ENCODE results near the gene ERMP1. TPM values are rescaled to one million over a fixed set of nuclear protein-coding genes. Genes with fewer than 3 reads are reported as not detected.

ERMP1 gene
- total and polyA plus RNA-seq, 2 of the 8 experiments (the other 6 are each of a cell fraction or from before 2014, with no cell fraction given) = 12.8 to 16.7 TPM

- TF ChIP-seq JUN (IDR thresholded peaks at IDR 0.05; ENCODE audit: low read depth, low read length) = no peak
- no peak; the same call in 1 of the 2 replicates for TF ChIP-seq USF2 (IDR thresholded peaks at IDR 0.05; ENCODE audit: low read length)
- TF ChIP-seq CTCF (IDR thresholded peaks at IDR 0.05; ENCODE audit: control extremely low read depth in 1 of 3, insufficient read depth in 1 of 3, low read depth in 1 of 3, low read length in 3 of 3) = peak; percentile 74 to 86 (median 85)
- no peak for TF ChIP-seq FOSL1 (IDR thresholded peaks at IDR 0.05; ENCODE audit: insufficient read depth, low read depth, low read length)
- no peak for TF ChIP-seq BACH1 (IDR thresholded peaks at IDR 0.05; ENCODE audit: low read length)
- peak in 1 of 2 experiments; percentile 95; a peak in 2 of 3 replicates for TF ChIP-seq EP300 (IDR thresholded peaks at IDR 0.05; ENCODE audit: borderline replicate concordance in 1 of 2, low read depth in 2 of 2, low read length in 2 of 2)
- TF ChIP-seq POLR2A (IDR thresholded peaks at IDR 0.05; ENCODE audit: control extremely low read depth in 1 of 2, low read depth in 2 of 2, low read length in 2 of 2) = peak; percentile 62 to 65
- TF ChIP-seq YY1 (IDR thresholded peaks at IDR 0.05; ENCODE audit: low read depth, low read length) = 0 out of 2 replicates have a peak, but pooled peaks have one; percentile 31
- peak; percentile 77 for TF ChIP-seq MAX (IDR thresholded peaks at IDR 0.05)
- no peak for TF ChIP-seq SP1 (IDR thresholded peaks at IDR 0.05; ENCODE audit: low read depth, low read length)
- TF ChIP-seq GABPA (IDR thresholded peaks at IDR 0.05; ENCODE audit: borderline replicate concordance, insufficient read depth, low read length) = peak; percentile 21; the same call in 1 of the 2 replicates
- peak; percentile 23 for TF ChIP-seq POLR2AphosphoS5 (IDR thresholded peaks at IDR 0.05; ENCODE audit: low read depth, low read length)
- no peak for TF ChIP-seq EGR1 (IDR thresholded peaks at IDR 0.05; ENCODE audit: borderline replicate concordance, low read depth, low read length)
- TF ChIP-seq SRF (IDR thresholded peaks at IDR 0.05; ENCODE audit: low read depth, low read length) = no peak
- no peak for TF ChIP-seq SAP30 (IDR thresholded peaks at IDR 0.05; ENCODE audit: insufficient read depth, insufficient replicate concordance, low read length)
- no peak for TF ChIP-seq CEBPB (IDR thresholded peaks at IDR 0.05; ENCODE audit: low read depth, low read length)
- TF ChIP-seq E2F6 (IDR thresholded peaks at IDR 0.05) = peak; percentile 86
- no peak for TF ChIP-seq SP2 (IDR thresholded peaks at IDR 0.05; ENCODE audit: low read length)
Measured at GRCh38 chr9:5832538-5833529, at the start of gene ERMP1 (continued).

Data from H1 (cell line).